Ishikawa (cell line): ENCODE data around the gene C5orf58.

Experiments used
- CEBPB ChIP-seq: IDR thresholded peaks from 2 replicates; pipeline ENCODE4 v1.6.1; 2012
- CREB1 ChIP-seq: IDR thresholded peaks from 2 replicates; pipeline ENCODE4 v1.6.1; 2012; ENCODE audit warnings: low read depth
- EP300 ChIP-seq: IDR thresholded peaks from 2 replicates; pipeline ENCODE4 v1.6.1; 2012; ENCODE audit warnings: borderline replicate concordance
- FOXM1 ChIP-seq: IDR thresholded peaks from 2 replicates; pipeline ENCODE4 v1.6.1; 2012; ENCODE audit warnings: low read depth, borderline replicate concordance
- MAX ChIP-seq: IDR thresholded peaks from 2 replicates; pipeline ENCODE4 v1.6.1; 2012
- NFIC ChIP-seq: IDR thresholded peaks from 2 replicates; pipeline ENCODE4 v1.6.1; 2012
- RAD21 ChIP-seq: IDR thresholded peaks from 2 replicates; pipeline ENCODE4 v1.6.1; 2012; ENCODE audit warnings: low read depth
- REST ChIP-seq: IDR thresholded peaks from 2 replicates; pipeline ENCODE4 v1.6.1; 2012; ENCODE audit warnings: low read depth, mild to moderate bottlenecking
- TAF1 ChIP-seq: IDR thresholded peaks from 2 replicates; pipeline ENCODE4 v1.6.1; 2012; ENCODE audit warnings: low read depth, mild to moderate bottlenecking
- YY1 ChIP-seq: IDR thresholded peaks from 2 replicates; pipeline ENCODE4 v1.6.1; 2012; ENCODE audit warnings: low read depth

GRCh38 chr5:170220191-170220590, 12.6 kb upstream of the C5orf58 start:
- no peak for TF ChIP-seq MAX
- TF ChIP-seq REST: no peak
- TF ChIP-seq RAD21: no peak
- no peak for TF ChIP-seq CEBPB
- no peak for TF ChIP-seq EP300
- no peak for TF ChIP-seq CREB1
- TF ChIP-seq TAF1: no peak
- TF ChIP-seq NFIC: no peak
- TF ChIP-seq YY1: no peak
- no peak for TF ChIP-seq FOXM1
